GM23248 (cell line): Measurements from ENCODE around the gene HIVEP3.

Experiments used
- EZH2 ChIP-seq: fragments of 200-600 bp; sonication (generic); IDR thresholded peaks from 2 replicates; pipeline ENCODE4 v1.6.1; 2018; ENCODE audit warnings: antibody characterized with exemption, mild to moderate bottlenecking; ENCODE audit not compliant: insufficient read depth, poor library complexity, severe bottlenecking
- EZH2phosphoT487 ChIP-seq: fragments of 200-600 bp; sonication (generic); IDR thresholded peaks from 2 replicates; pipeline ENCODE4 v1.6.1; 2018; ENCODE audit warnings: antibody characterized with exemption, moderate library complexity, mild to moderate bottlenecking, low read depth; ENCODE audit not compliant: insufficient read depth

- no peak for TF ChIP-seq EZH2
- no peak for TF ChIP-seq EZH2phosphoT487
Observed at GRCh38 chr1:41652384-41653265, 266.1 kb downstream of the HIVEP3 start.
